WTC11 (cell line): ENCODE results near the gene CCL4.

Source experiments
- MXD4 ChIP-seq: fragments of 250-450 bp; sonication (Bioruptor Pico); IDR thresholded peaks from 2 replicates; pipeline ENCODE4 v1.8.0; 2021; ENCODE audit warnings: mild to moderate bottlenecking, moderate library complexity, borderline replicate concordance
- RELA ChIP-seq: sonication (generic); formaldehyde crosslinking; IDR thresholded peaks from 2 replicates; pipeline ENCODE4 v1.8.1; 2022; ENCODE audit warnings: missing genetic modification reagents, mild to moderate bottlenecking, borderline replicate concordance
- TP53 ChIP-seq: sonication (generic); formaldehyde crosslinking; IDR thresholded peaks from 2 replicates; pipeline ENCODE4 v1.8.1; 2023; ENCODE audit warnings: mild to moderate bottlenecking, missing genetic modification reagents
- TF ChIP-seq, protein P1 (sequence below): sonication (generic); formaldehyde crosslinking; IDR thresholded peaks from 2 replicates; pipeline ENCODE4 v1.8.1; 2022; ENCODE audit warnings: mild to moderate bottlenecking, moderate library complexity, missing genetic modification reagents

DNA sequence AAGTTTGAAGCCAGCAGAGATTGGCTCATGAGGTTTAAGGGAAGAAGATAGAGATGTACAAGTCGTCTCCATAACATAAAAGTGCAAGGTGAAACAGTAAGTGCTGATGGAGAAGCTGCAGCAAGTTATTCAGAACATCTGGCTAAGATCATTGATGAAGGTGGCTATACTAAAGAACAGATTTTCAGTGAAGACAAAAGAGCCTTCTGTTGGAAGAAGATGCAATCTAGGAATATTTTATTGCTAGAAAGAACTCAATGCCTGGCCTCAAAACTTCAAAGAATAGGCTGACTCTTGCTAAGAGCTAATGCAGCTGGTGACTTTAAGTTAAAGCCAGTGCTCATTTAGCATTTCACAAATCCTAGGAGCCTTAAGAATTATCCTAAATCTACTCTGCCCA lies 26.0 kb downstream of the CCL4 start:
- TF ChIP-seq, protein P1, sequence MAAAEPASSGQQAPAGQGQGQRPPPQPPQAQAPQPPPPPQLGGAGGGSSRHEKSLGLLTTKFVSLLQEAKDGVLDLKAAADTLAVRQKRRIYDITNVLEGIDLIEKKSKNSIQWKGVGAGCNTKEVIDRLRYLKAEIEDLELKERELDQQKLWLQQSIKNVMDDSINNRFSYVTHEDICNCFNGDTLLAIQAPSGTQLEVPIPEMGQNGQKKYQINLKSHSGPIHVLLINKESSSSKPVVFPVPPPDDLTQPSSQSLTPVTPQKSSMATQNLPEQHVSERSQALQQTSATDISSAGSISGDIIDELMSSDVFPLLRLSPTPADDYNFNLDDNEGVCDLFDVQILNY (CRISPR knock-in tag) = no peak
- no peak for TF ChIP-seq MXD4 (CRISPR knock-in tag)
- TF ChIP-seq RELA = no peak
- no peak for TF ChIP-seq TP53 (CRISPR knock-in tag)
